ENCODE data around the gene TBC1D32.

Gene TBC1D32

DNA sequence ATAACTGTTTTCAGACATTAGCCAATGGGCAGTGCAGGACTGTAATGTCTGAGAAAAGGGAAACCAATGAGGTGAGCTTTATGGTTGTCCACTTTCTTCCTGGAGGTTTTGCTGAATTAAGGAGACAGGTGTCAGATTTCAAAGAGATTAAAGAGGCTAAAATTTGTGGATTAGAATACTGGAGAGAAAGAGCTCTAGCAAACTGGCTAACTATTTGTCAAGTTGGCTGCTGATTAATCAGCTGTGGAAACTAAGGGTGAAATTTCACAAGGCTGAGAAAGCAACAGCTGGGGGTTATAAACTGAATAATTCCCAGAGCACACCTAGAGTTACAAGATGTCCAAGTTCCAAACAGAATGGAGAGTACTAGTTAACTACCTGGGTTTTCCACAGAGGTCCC, 198.9 kb downstream of the TBC1D32 start:
- H3K36me3 ChIP-seq (ENCODE audit: control insufficient read depth, insufficient read depth, low read length), result no peaks in the 10 kb centered on the region
- no peaks in the 10 kb centered on the region for H3K27me3 ChIP-seq (replicated peaks; ENCODE audit: control insufficient read depth, insufficient read depth, low read length)
- TF ChIP-seq CTCF (IDR thresholded peaks at IDR 0.05; ENCODE audit: insufficient read depth, low read length, poor library complexity, severe bottlenecking), result no peak
- no peak overlapping the region for H3K4me3 ChIP-seq (replicated peaks; ENCODE audit: low read depth, low read length)
- DNase-seq (ENCODE audit: extremely low read depth, insufficient read length), result no peak

GRCh38 chr6:121134922-121135321, 199.4 kb downstream of the TBC1D32 start:
- Histone ChIP-seq H3K27me3 (replicated peaks; ENCODE audit: control insufficient read depth, insufficient read depth, low read length) (no peaks in the 10 kb centered on the region), H3K4me3 (replicated peaks; ENCODE audit: low read depth, low read length) (no peak overlapping the region), H3K36me3 (ENCODE audit: control insufficient read depth, insufficient read depth, low read length) (no peaks in the 10 kb centered on the region)
- no peak for DNase-seq (ENCODE audit: extremely low read depth, insufficient read length)
- TF ChIP-seq CTCF (IDR thresholded peaks at IDR 0.05; ENCODE audit: insufficient read depth, low read length, poor library complexity, severe bottlenecking), result no peak

DNA sequence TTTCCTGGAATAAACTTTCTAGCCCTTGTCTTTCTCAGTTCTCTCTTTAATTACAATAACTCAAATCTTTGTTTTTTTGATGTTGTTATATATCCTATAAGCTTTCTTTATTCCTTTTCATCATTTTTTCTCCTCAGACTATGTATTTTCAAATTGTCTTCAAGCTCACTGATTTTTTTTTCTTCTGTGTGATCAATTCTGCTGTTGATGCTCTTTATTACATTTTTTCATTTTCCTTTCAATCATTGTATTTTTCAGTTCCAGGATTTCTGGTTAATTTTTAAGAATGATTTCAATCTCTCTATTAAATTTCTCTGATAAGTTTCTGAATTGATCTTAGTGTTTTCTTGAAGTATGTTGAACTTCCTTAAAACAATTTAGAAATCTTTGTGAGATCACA, 209.7 kb downstream of the TBC1D32 start:
- no peak for DNase-seq (ENCODE audit: extremely low read depth, insufficient read length)
- no peak for TF ChIP-seq CTCF (IDR thresholded peaks at IDR 0.05; ENCODE audit: insufficient read depth, low read length, poor library complexity, severe bottlenecking)
- H3K36me3 ChIP-seq (ENCODE audit: control insufficient read depth, insufficient read depth, low read length), result no peaks in the 10 kb centered on the region
- H3K27me3 ChIP-seq (replicated peaks; ENCODE audit: control insufficient read depth, insufficient read depth, low read length), result no peaks in the 10 kb centered on the region
- no peak overlapping the region for H3K4me3 ChIP-seq (replicated peaks; ENCODE audit: low read depth, low read length)

DNA sequence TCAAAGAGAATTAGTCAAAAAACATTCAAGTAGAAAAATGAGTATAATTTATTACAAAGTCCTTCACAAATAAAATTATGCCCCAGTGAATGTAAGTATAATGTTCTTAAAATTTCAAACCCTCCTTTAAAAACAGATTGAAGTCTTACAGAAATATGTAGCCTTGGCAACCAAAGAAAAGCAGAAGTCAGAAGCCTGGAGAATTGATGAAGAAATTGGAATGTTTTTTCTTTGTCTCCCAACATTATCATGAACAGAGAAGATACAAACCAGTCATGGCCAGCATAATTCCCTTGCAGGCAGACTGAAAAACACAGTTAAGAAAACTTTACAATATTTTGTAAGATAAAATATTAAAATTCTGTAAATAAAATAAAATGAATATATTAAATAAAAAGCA, 221.9 kb downstream of the TBC1D32 start:
- TF ChIP-seq CTCF (IDR thresholded peaks at IDR 0.05; ENCODE audit: insufficient read depth, low read length, poor library complexity, severe bottlenecking), result no peak
- no peaks in the 10 kb centered on the region for H3K27me3 ChIP-seq (replicated peaks; ENCODE audit: control insufficient read depth, insufficient read depth, low read length)
- H3K4me3 ChIP-seq (replicated peaks; ENCODE audit: low read depth, low read length), result no peak overlapping the region
- H3K36me3 ChIP-seq (ENCODE audit: control insufficient read depth, insufficient read depth, low read length), result no peaks in the 10 kb centered on the region
- DNase-seq (ENCODE audit: extremely low read depth, insufficient read length), result no peak

DNA sequence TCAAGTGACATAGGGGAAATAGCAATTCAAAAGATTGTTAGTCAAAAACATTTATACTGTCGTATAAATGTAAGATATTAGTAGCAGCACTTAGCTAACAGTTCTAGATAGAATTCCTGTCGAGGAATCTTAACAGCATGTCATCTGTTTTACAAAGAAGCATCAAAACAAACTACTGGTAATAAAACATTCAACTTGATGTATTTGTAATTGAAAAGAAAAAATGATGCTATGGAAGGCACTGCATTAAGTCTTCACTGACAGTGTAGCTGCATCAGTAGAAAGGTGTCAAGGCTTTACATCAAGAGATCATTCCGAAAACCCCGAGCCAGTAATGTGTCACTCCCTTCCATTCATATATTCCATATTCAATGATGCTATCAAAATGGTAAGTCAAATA, 223.5 kb downstream of the TBC1D32 start:
- no peak for TF ChIP-seq CTCF (IDR thresholded peaks at IDR 0.05; ENCODE audit: insufficient read depth, low read length, poor library complexity, severe bottlenecking)
- H3K4me3 ChIP-seq (replicated peaks; ENCODE audit: low read depth, low read length), result no peak overlapping the region

GRCh38 chr6:121106962-121107361, 227.3 kb downstream of the TBC1D32 start:
- DNase-seq (ENCODE audit: extremely low read depth, insufficient read length), result no peak
- no peak for TF ChIP-seq CTCF (IDR thresholded peaks at IDR 0.05; ENCODE audit: insufficient read depth, low read length, poor library complexity, severe bottlenecking)
- H3K27me3 ChIP-seq (replicated peaks; ENCODE audit: control insufficient read depth, insufficient read depth, low read length), result no peaks in the 10 kb centered on the region
- no peaks in the 10 kb centered on the region for H3K36me3 ChIP-seq (ENCODE audit: control insufficient read depth, insufficient read depth, low read length)
- H3K4me3 ChIP-seq (replicated peaks; ENCODE audit: low read depth, low read length), result no peak overlapping the region

More for the DNA sequence above, 223.5 kb downstream of the TBC1D32 start:
- no peaks in the 10 kb centered on the region for H3K27me3 ChIP-seq (replicated peaks; ENCODE audit: control insufficient read depth, insufficient read depth, low read length)
- no peak for DNase-seq (ENCODE audit: extremely low read depth, insufficient read length)
- H3K36me3 ChIP-seq (ENCODE audit: control insufficient read depth, insufficient read depth, low read length), result no peaks in the 10 kb centered on the region

Data from GM06990 (cell line).